ENCODE results near the gene CDHR5. TPM values are rescaled to one million over a fixed set of nuclear protein-coding genes. Genes with fewer than 3 reads are reported as not detected.

CDHR5 gene
- total and polyA plus RNA-seq, 2 donors from 2014 or later: 7.0 to 45.6 TPM

GRCh38 chr11:635945-636510 lies 11.3 kb upstream of the CDHR5 start:
- no peaks in the 10 kb centered on the region for H3K36me3 ChIP-seq (ENCODE audit: control insufficient read depth in 2 of 3, insufficient read depth in 3 of 3, low read length in 3 of 3)
- no peak for TF ChIP-seq CTCF (IDR thresholded peaks at IDR 0.05; ENCODE audit: borderline replicate concordance, extremely low read depth, insufficient read depth)
- H3K9ac ChIP-seq (ENCODE audit: low read length in 3 of 3): no peak overlapping the region
- H3K4me1 ChIP-seq (ENCODE audit: control insufficient read depth in 2 of 3, insufficient read depth in 2 of 3, low read depth in 1 of 3, low read length in 3 of 3): peaks cover 0 to 6% (median 0%) of the 10 kb centered on the region in 3 donors
- peaks cover 13% of the 10 kb centered on the region for H3K27me3 ChIP-seq (ENCODE audit: control insufficient read depth, insufficient read depth, low read length)
- FAIRE-seq (no peak), DNase-seq (peak in 1 of 5 donors; percentile 43)
- intact Hi-C loops (cut with DNase I): no loop called here
- no peaks in the 10 kb centered on the region for H3K9me3 ChIP-seq (ENCODE audit: control insufficient read depth in 2 of 3, insufficient read depth in 1 of 3, low read length in 3 of 3)
- no peak overlapping the region for H3K4me3 ChIP-seq (ENCODE audit: low read length in 3 of 3)
- H3K27ac ChIP-seq (ENCODE audit: low read depth in 2 of 2, low read length in 2 of 2): no peak overlapping the region

DNA sequence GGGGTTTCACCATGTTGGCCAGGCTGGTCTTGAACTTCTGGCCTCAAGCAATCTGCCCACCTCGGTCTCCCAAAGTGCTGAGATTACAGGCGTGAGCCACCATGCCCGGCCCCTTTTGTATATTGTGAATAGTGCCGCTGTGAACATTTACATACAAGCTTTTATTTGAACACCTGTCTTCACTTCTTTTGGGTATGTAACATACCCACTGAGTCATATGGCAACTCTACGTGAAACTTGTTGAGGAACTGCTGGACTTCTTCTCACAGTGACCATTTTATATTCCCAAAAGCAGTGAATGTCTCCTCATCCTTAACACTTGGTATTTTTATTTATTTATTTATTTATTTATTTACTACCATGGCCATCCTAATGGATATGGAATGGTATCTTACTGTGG lies 6.1 kb upstream of the CDHR5 start:
- intact Hi-C loops (cut with DNase I): no loop called here
- Histone ChIP-seq H3K36me3 (ENCODE audit: control insufficient read depth in 2 of 3, insufficient read depth in 3 of 3, low read length in 3 of 3) (no peaks in the 10 kb centered on the region), H3K27ac (ENCODE audit: low read depth in 2 of 2, low read length in 2 of 2) (no peak overlapping the region), H3K4me1 (ENCODE audit: control insufficient read depth in 2 of 3, insufficient read depth in 2 of 3, low read depth in 1 of 3, low read length in 3 of 3) (no peaks in the 10 kb centered on the region), H3K9me3 (ENCODE audit: control insufficient read depth in 2 of 3, insufficient read depth in 1 of 3, low read length in 3 of 3) (no peaks in the 10 kb centered on the region), H3K4me3 (ENCODE audit: low read length in 3 of 3) (no peak overlapping the region), H3K9ac (ENCODE audit: low read length in 3 of 3) (no peak overlapping the region), H3K27me3 (ENCODE audit: control insufficient read depth, insufficient read depth, low read length) (peaks cover 4% of the 10 kb centered on the region)
- FAIRE-seq: no peak
- no peak for DNase-seq
- TF ChIP-seq CTCF (IDR thresholded peaks at IDR 0.05; ENCODE audit: borderline replicate concordance, extremely low read depth, insufficient read depth): no peak

GRCh38 chr11:629237-629583 lies 4.5 kb upstream of the CDHR5 start:
- no peak overlapping the region for H3K9ac ChIP-seq (ENCODE audit: low read length in 3 of 3)
- peaks cover 4% of the 10 kb centered on the region for H3K27me3 ChIP-seq (ENCODE audit: control insufficient read depth, insufficient read depth, low read length)
- no peaks in the 10 kb centered on the region for H3K36me3 ChIP-seq (ENCODE audit: control insufficient read depth in 2 of 3, insufficient read depth in 3 of 3, low read length in 3 of 3)
- no peak for FAIRE-seq
- no peak overlapping the region for H3K27ac ChIP-seq (ENCODE audit: low read depth in 2 of 2, low read length in 2 of 2)
- intact Hi-C loops (cut with DNase I): no loop called here
- DNase-seq: peak in 1 of 5 donors; percentile 53
- H3K4me3 ChIP-seq (ENCODE audit: low read length in 3 of 3): no peak overlapping the region
- no peak for TF ChIP-seq CTCF (IDR thresholded peaks at IDR 0.05; ENCODE audit: borderline replicate concordance, extremely low read depth, insufficient read depth)
- no peaks in the 10 kb centered on the region for H3K4me1 ChIP-seq (ENCODE audit: control insufficient read depth in 2 of 3, insufficient read depth in 2 of 3, low read depth in 1 of 3, low read length in 3 of 3)
- no peaks in the 10 kb centered on the region for H3K9me3 ChIP-seq (ENCODE audit: control insufficient read depth in 2 of 3, insufficient read depth in 1 of 3, low read length in 3 of 3)

DNA sequence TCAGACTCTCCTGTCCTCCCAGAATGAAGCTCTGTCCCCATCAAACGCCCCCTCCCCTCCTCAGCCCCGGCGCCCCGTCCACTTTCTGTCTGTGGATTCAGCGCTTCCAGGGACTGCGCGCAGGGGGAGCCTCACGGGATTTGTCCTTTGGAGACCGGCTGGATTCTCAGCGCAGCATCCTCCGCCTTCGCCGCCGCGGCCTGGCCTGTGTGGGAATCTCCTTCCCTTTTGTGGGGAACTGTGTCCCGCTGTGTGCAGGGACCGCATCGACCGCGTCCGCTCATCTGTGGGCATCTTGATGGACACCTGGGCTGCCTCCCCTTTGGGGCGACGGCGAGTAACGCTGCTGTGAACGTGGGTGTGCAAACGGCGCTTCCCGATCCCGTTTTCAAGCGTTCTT lies 3.3 kb upstream of the CDHR5 start:
- Histone ChIP-seq H3K27me3 (ENCODE audit: control insufficient read depth, insufficient read depth, low read length) (peaks cover 4% of the 10 kb centered on the region), H3K9ac (ENCODE audit: low read length in 3 of 3) (no peak overlapping the region), H3K4me1 (ENCODE audit: control insufficient read depth in 2 of 3, insufficient read depth in 2 of 3, low read depth in 1 of 3, low read length in 3 of 3) (no peaks in the 10 kb centered on the region), H3K9me3 (ENCODE audit: control insufficient read depth in 2 of 3, insufficient read depth in 1 of 3, low read length in 3 of 3) (no peaks in the 10 kb centered on the region), H3K36me3 (ENCODE audit: control insufficient read depth in 2 of 3, insufficient read depth in 3 of 3, low read length in 3 of 3) (no peaks in the 10 kb centered on the region), H3K27ac (ENCODE audit: low read depth in 2 of 2, low read length in 2 of 2) (no peak overlapping the region), H3K4me3 (ENCODE audit: low read length in 3 of 3) (no peak overlapping the region)
- FAIRE-seq (no peak), DNase-seq (peak in 2 of 5 donors; percentile 55 to 65)
- intact Hi-C loops (cut with DNase I): no loop called here
- TF ChIP-seq CTCF (IDR thresholded peaks at IDR 0.05; ENCODE audit: borderline replicate concordance, extremely low read depth, insufficient read depth): no peak

Data from kidney (tissue), 14 donors.